DMS79 treated with DMSO at 0.1 percent for 48 hours (cell line): Measurements from ENCODE around the gene FLT1.

Experiments used
- DNase-seq: peaks from one replicate; lab custom pipeline; 2025; lab: John Stamatoyannopoulos, UW

Gene FLT1

DNA sequence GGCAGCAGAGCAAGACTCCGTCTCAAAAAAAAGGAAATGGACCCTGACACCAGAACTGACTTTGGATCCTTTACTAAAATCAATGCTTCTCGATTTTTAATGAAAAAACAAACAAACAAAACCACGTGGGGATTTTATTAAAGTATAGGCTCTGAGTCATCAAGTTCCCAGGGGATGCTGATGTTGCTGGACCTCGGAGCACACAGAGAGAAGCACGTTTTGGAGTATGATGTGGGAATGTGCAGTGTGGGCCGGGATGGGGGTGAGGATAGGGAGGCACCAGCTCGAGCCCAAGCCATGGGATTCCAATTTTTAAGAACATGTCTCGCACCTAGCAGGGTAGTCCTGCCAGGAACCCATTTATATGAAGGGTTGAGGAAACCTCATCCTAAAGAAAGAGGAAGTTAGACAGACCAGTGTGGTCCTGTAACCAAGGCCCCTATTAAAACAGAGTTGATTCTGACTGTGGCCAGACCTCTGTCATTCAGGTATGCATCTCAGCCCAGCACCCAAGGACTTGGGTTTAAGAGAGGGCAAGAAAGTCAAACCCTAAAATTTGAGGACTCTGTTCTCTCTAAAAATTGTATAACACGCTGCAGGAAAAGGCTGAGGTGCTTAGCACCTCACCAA lies 6.4 kb downstream of the FLT1 start:
- DNase-seq, result no peak

DNA sequence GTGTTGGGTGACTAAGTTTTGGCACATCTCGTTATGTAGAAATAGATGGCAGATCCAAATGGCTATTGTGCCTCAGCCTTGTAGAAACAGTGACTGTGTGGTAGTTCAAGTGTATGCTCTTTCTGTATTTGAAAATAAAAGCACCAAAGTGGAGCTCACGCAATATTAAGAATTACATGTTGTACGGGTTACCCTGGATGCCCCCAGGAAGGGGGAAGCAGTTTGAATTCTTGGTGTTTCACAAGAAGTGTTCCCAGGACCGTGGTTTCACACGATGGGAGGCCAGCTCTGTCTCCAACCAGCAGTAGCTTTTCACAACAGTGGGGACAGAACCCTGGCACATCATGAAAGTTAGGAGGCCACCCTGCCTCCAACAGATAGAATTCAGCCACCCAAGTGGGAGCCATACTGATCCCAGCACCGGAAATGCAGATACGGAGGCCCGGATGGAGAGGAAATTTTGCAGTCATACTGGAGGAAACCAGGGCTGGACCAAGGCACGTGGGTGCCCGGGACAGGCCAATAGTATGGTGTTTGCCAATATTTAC lies 8.9 kb downstream of the FLT1 start:
- no peak for DNase-seq

DNA sequence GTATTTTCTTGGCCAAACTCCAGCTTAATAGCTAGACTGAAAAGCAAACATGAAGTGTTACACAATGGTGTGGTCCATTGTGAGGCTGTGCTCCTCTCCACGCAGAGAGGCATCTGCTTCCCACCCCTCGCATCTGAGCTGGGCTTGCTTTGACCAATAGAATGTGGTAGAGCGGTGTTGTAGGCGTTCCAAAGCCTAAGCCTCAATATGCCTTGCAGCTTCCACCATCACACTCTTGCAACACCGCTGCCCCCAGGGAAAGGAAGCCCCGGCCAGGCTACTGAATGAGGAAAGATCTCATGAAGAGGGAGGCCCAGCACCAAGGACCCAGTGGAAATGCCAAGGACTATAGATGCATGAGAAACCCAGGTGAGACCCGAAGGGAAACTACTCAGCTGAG lies 9.4 kb downstream of the FLT1 start:
- no peak for DNase-seq

DNA sequence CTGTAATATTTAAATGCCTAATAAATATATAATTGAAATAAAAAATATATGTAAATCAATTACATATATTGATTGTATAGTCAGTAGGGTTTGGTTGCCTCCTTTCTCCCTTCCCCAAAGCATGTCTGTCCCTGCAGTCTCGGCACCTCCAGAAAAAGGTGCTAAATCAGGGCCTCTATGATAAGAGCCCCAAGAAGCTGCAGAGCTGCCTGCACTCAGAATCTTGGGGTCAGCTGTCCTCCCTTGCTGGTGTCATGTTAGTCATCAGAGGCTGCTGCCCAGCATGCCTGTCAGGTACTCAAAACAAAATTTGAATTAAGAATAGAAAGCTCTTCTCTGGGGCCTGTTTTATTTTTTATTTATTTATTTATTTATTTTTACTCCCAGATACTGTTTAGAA lies 9.8 kb downstream of the FLT1 start:
- DNase-seq, result no peak

DNA sequence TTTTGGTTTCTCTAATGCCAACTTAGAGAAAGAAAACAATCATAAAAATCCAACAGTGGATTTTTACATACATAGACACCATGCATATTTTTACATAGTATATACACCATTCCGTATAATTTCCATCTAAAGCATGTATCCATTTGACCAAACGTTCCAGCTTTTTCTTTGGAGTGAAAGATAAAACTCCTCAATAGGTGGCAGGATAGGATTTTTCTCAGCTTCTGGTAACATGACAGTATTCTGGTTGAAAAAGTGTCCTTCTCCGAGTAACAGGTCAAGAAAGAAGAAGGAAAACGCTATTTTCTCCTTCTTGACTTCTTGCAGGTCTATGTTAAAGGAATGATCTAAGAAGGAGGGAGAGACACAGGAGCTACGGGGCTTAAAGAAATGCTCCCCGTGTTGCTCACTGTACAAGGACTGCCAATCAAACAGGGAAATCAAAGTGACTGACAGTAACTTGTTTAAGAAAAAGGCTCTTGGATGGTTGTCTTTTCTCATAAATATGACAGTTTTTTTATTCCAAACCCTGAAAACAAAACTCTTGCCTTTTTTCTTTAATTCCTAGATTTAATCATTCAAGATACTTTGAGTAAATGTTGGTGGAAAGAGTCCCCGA lies 11.5 kb downstream of the FLT1 start:
- no peak for DNase-seq

DNA sequence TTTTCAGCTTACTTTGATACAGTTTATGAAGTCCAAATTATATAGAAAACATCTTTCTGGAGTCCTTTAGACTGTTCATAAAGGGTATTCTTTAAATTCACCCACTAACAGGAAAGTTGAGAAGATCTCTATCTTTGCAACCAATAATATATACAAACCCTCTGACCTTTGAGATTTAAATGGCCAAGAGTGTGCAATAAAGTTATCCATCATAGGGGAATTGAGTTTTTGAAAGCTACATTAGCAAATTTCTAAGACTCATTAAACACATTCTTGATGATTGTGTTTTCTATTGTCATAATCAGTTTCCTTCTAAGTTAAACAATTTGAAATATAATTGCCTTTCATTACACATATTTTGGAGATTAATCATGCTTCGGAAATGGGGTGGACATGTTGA lies 15.9 kb downstream of the FLT1 start:
- DNase-seq, result no peak

DNA sequence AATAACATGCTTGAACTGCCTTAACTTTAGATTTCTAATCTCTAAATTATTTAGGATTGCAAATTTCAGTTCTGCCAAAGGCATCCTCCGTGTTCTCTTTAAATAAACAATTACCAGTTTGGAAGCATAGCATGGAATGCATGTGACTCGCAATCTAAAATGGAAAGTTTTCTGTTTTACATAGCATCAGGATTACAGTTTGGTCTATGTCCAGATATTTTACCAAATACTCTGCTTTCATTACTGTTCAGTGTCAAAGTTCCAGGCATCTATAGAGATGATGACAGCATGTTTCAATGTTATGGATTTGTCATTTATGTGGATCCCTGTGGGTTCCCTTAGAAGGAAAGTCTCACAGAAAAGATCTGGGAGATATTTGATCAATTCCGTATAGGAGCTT lies 16.8 kb downstream of the FLT1 start:
- no peak for DNase-seq

DNA sequence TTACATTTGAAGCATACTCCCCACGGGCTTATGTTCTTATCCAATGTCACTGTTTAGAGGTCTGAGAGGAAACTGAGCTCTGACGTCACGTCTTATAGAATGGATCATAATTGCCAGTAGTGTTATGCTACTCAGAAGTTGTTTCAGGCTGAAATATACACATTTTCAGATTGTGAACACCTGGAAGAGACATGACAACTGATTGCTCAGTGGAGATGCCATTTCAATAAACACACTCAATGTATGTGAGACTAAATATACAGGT lies 17.3 kb downstream of the FLT1 start:
- no peak for DNase-seq

DNA sequence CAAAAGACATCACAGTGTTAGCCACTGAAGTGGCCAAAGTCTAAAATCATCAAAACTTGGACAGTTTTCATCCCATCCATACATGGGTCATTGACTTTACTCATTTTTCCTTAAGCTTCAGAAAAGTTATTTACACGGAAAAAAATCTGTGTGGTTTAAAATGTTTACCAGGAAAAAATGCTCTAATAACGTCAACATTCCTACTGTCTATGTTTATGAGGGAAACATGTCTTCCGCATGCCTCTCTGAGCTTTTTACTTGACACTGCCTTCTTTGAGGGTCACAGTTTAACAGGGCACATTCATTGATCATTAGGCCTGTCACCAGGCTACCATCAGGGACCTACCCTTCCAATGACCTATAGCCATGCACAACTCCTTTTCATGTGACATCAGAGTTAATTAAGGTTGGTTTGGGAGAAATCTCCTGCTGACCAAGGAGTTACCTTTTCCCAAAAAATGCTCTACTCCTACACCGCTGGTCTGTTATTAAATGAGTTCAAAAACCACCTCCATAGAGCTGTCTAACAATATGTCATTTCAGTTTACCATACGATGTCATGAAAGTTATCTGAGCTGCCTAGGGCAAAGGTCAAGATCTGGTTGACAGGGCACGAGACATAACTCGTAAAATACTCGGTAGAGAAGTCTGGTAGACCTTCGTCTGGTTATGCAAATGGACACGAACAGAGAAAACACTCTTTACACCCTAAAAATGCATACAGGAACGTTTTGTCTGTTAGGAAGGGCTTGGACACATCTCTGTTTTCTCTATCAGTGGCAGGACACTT lies 17.8 kb downstream of the FLT1 start:
- DNase-seq, result no peak

DNA sequence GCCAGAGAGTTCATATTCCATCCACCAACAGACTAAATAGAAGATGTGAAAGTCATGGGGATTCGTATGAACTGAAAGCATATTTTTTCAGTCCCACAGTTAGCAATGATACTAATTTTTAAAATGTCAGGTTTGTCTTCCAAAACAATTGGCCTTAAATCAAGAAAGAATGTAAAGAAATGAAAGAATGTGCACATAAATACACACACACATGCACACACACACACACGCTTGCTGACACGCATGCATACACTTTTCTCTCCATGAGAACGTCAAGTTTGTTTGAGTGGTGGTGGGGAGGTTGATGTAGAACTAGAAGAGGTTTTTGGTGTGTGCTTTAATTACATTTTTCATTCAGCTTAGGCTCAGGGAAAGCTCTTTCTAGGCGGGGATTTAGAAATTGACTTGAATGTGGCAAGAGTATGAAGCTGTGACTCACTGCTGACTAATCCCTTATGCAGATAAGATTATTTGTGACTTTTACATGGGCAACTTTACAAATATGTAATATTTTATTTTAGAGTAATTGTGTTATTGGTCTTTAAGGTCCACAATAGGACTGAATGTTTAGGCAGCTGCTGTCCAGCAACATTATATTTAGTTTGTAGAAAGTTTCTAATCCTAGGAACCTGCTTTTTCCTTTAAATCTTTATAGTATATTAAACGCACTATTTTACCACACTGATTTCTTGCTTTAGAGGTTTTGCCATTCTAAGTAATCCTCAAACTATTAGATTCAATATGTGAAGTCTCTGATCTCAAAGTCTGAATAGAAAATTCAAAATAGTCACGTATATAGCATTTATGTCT lies 18.8 kb downstream of the FLT1 start:
- no peak for DNase-seq

DNA sequence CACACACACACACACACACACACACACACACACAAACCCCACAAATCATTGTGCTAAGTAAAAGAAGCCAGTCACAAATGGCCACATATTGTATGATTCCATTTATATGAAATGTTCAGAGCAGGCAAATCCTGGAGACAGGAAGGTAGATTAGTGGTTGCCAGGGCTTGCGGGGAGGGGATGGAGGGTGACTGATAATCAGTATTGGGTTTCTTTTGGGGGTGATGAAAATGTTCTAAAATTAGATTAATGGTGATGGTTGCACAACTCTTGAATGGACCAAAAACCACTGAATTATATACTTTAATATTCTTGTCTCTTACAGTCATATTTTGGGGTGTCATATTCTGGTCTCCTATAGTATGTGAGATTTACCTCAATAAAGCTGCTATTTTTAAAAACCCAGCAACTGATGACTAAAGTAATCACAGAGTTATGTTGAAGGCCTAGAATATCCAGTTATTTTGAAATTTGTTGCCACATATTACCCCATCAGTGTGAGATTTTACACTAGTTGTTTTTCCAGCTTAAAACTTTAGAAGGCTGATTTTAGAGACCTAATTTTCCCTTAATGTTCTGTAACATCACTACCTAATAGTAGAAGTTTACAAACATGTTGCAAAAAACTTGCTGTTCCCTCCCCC lies 20.3 kb downstream of the FLT1 start:
- no peak for DNase-seq

DNA sequence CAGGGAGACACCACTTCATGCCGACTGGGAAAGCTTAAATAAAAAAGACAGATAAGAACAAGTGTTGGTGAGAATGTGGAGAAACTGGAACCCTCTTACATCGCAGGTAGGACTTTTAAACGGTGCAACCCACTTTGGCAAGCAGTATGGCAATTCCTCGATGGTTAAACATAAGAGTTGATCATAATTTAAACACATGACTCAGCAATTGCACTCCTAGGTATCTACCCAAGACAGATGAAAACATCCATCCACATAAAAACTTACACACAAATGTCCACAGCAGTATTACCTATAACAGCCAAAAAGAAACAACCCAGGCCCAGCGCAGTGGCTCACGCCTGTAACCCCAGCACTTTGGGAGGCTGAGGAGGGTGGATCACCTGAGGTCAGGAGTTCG lies 21.9 kb downstream of the FLT1 start:
- DNase-seq, result no peak

DNA sequence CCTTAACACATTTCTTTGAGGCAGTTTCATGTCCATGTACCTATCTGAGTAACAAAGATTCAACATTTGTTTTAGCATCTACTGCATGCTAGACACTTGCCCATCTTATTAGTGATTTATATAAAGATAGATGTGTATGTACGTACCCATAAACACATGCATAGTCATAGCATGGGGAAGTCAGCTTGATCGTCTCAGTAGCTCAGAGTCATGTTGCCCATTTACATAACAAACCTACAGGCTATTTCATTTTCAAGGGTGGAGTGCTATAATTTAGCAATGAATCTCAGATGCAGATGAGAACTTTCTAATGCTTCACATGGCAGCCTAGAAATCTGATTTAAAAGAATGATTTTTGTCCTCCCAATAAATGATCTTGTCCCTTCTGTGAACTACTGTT lies 23.5 kb downstream of the FLT1 start:
- DNase-seq, result no peak

DNA sequence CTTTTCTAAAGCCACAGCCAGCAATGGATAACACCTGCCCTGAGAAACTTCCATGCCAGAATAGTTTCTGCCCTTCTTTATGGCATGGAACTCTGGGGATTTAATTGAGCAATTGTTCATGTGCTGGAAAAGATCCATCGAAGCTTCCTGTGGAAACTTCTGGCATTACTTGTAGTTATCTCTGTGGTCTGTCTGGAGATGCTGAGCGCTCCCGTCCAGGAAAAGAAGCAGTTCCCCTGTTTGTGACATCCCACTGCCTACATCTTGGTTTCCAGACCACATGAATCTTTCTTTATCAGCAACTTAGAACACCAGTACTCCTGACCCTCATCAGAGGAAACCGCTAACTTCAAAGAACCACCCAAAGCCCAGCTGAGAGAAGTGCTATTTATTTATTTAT lies 24.6 kb downstream of the FLT1 start:
- DNase-seq, result no peak

DNA sequence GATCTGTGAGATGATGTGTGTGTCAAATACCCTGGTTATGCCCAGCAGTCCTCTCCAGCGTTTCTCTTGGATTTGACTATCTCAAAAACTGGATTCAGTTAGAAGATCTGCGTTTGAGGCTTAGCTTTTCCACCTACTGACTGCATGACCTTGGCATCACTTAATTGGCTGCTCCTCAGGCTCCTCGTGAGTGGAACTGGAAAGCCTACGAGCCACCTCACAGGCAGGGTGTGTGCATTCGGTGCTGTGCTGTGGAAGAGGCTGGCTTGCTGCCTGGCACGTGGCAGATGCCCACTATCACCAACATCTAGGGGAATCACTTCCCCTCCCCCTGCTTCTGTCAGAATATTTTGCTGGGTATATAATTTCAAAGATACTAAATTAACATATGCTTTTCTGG lies 25.6 kb downstream of the FLT1 start:
- DNase-seq, result no peak

DNA sequence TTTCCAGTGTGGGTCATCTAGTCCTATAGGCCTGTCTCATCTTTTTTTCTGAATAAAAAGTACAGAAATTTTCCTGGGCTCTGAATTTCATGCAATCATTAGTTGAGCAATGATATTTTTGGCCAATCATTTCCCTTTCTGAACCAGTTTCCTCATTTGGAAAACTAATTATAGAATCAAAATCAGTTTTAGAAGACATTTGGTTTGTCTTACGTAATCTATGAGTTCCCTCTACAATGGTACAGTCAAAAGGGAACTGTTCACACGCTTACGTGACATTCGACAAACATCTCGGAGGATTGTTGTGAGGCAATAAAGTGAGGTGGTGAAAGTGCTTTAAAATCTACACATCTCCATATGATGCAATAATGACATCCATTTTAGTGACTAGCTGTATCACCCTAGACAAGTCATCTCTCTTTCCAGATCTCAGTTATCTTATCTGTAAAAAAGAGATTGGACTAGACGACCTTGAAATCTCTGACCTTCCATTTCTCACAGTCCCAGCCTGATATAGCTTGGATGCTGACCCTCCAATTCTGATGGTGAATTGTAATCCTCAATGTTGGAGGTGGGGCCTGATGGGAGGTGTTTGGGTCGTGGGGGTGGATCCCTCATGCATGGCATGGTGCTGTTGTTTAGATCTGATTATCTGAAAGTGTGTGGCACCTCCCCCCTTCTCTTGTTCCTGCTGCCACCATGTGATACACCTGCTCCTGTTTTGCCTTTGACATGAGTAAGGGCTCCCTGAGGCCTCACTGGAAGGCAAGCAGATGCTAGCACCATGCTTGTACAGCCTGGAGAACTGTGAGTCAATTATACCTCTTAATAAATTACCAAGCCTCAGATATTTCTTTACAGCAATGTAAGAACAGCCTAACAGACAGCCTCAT lies 26.7 kb downstream of the FLT1 start:
- no peak for DNase-seq

DNA sequence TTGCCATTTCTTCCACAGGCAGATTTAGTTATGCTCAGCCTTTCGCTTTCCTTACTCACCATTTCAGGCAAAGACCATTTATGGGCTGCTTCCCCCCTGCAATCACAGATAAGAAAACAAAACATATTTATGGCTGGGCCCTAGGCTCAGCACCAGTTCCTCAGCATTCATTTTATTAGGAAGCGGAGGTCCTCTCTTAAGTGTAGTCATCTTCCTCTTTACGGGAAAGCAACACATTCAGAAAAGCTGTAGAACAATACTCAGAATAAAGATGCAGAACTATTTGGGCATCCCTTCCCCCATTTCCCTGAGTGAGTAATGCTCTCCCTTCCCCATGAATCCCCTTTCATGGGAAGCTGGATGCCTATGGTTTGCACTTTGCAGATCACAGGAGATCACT lies 27.9 kb downstream of the FLT1 start:
- no peak for DNase-seq

DNA sequence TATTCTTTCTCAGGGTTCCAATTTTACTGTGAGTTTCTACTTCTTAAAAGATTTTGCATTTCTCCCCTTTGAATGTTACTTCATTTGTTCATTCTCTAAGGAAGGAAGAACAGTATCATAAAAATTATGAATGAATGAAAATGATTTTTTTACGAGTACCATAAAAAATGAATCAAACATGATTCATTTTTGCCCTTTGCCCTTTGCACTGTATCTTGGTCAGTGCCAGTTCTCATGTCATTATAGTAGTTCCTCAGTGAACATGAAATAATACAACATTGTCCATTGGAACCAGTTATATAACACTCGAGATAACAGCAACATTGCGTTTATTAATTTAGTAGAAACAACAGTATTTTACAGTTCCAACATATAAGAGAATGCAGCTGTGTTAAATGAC lies 28.8 kb downstream of the FLT1 start:
- no peak for DNase-seq

DNA sequence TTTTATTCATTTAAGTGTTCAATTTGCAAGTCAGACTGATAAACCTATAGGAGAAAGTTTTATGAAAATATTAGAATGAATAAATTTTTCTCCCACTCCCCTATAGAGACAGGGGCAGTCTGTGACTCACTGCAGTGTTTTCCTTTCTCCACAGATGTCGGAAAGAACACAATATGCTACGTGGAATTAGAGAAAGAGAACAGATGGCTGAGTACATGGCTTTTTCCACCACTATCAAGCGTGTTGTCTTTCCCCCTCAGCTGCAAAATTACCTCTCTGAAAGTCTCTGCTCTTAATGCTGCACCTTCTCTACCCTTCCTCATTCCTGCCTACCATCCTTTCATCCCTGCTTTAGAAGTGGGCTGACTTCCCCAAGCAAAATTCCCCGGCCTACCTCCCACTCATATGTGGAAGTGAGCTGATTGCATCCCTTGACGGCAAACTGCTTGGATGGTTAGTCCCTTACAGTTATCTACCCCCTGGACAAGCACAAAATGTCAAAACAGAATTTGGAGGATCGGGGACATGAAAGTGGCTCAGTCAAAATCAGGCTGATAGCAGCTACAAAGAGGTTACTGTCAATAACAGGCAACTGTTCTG lies 30.0 kb downstream of the FLT1 start:
- DNase-seq, result no peak

DNA sequence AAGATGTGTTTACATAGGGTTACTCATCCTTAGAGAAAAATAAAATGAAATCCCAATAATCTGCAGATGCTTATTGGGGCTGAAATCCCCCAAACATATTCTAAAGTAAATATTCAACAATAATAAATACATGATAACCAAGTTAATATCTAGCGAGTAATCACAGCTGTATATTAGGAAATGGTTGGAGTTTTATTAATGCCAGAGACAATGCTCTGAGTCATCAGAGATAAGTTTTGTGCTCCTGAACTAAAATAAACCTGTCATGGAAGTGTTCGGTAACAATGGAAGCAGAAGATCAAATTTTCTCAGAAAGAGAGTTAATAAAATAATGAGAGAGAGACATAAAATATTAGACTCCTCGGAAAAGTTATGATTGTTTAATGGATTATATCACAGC lies 31.4 kb downstream of the FLT1 start:
- no peak for DNase-seq

DNA sequence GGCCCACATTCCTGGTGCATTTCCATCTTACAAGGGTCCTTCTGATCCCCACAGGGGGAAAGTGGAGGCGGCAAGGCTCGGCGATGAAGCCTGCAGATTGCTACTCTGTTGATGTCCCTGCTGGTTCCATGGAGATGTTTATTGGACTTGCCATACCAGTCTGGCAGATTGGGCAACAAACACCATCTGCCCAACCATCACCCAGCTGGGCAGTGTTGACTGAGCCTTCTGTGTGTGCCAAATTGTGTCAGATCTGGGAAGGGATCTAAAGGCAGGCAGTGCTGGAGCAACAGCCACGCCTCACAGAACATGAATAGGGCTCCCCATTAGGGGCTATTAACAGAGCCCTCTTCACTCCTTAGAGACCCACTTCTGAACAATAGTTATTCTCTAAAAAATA lies 35.0 kb downstream of the FLT1 start:
- DNase-seq, result no peak
